Ishikawa (cell line): Measurements from ENCODE around the gene TASP1.

Source experiments
- CEBPB ChIP-seq: IDR thresholded peaks from 2 replicates; pipeline ENCODE4 v1.6.1; 2012
- CREB1 ChIP-seq: IDR thresholded peaks from 2 replicates; pipeline ENCODE4 v1.6.1; 2012; ENCODE audit warnings: low read depth
- EGR1 ChIP-seq: IDR thresholded peaks from 2 replicates; pipeline ENCODE4 v1.6.1; 2012
- EP300 ChIP-seq: IDR thresholded peaks from 2 replicates; pipeline ENCODE4 v1.6.1; 2012; ENCODE audit warnings: borderline replicate concordance
- FOXM1 ChIP-seq: IDR thresholded peaks from 2 replicates; pipeline ENCODE4 v1.6.1; 2012; ENCODE audit warnings: low read depth, borderline replicate concordance
- MAX ChIP-seq: IDR thresholded peaks from 2 replicates; pipeline ENCODE4 v1.6.1; 2012
- NFIC ChIP-seq: IDR thresholded peaks from 2 replicates; pipeline ENCODE4 v1.6.1; 2012
- RAD21 ChIP-seq: IDR thresholded peaks from 2 replicates; pipeline ENCODE4 v1.6.1; 2012; ENCODE audit warnings: low read depth
- REST ChIP-seq: IDR thresholded peaks from 2 replicates; pipeline ENCODE4 v1.6.1; 2012; ENCODE audit warnings: low read depth, mild to moderate bottlenecking
- TAF1 ChIP-seq: IDR thresholded peaks from 2 replicates; pipeline ENCODE4 v1.6.1; 2012; ENCODE audit warnings: low read depth, mild to moderate bottlenecking
- TCF12 ChIP-seq: IDR thresholded peaks from 2 replicates; pipeline ENCODE4 v1.6.1; 2012; ENCODE audit warnings: low read depth
- TEAD4 ChIP-seq: IDR thresholded peaks from 2 replicates; pipeline ENCODE4 v1.6.1; 2012
- USF1 ChIP-seq: IDR thresholded peaks from 2 replicates; pipeline ENCODE4 v1.6.1; 2012
- YY1 ChIP-seq: IDR thresholded peaks from 2 replicates; pipeline ENCODE4 v1.6.1; 2012; ENCODE audit warnings: low read depth
- ZBTB7A ChIP-seq: IDR thresholded peaks from 2 replicates; pipeline ENCODE4 v1.6.1; 2012; ENCODE audit warnings: low read depth

The TASP1 gene

GRCh38 chr20:13389115-13389514, 249.6 kb downstream of the TASP1 start:
- no peak for TF ChIP-seq TEAD4
- no peak for TF ChIP-seq EGR1
- TF ChIP-seq CEBPB: no peak
- no peak for TF ChIP-seq TCF12
- no peak for TF ChIP-seq EP300
- no peak for TF ChIP-seq MAX

DNA sequence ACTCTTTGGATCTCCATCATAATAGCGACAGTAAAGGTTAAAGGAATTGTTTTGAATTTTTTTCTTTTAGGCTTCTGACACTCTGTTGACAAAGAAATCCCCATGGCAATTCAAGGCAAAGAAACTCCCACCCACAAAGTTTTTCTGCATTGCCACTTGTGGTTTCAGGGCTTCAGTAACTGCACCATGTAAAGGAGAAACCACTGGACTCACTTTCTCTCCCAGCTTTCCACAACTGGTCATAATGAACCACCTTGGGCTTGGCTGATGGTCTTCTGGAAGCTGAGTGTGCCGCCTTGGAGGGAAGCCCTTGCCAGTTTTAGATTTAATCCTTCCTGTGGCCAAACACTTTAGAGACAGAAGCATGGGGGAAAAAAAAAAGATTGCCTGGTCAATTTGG, 254.6 kb downstream of the TASP1 start:
- TF ChIP-seq REST (no peak), EGR1 (no peak), TEAD4 (no peak), EP300 (no peak), YY1 (no peak)

DNA sequence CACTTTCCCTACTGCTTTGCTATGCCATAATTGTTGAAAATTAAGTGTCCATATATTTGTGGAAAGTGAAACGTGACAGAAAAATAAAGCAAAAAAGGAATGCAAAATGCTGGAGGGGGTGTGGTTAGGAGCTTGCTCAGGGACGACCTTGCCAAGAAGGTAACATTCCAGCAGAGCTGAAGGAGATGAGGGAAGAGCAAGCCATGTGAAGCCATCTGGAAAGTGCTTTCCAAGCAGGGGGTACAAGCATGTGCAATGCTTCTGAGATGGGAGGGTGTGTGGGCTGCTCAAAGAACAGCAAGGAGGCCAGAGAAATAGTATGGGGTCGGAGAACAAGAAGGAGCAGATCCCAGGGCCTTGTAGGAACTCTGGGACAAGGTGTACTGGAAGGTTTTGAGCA, 255.9 kb downstream of the TASP1 start:
- TF ChIP-seq TAF1 (no peak), REST (no peak), MAX (no peak), TCF12 (no peak), EP300 (no peak), NFIC (no peak), ZBTB7A (no peak)

- TF ChIP-seq EP300 (no peak), TAF1 (no peak), MAX (no peak), TEAD4 (no peak), ZBTB7A (no peak), CREB1 (no peak), NFIC (no peak), YY1 (no peak), CEBPB (no peak), FOXM1 (no peak), TCF12 (no peak), RAD21 (no peak), REST (no peak), EGR1 (no peak), USF1 (no peak)
These were observed 265.3 kb downstream of the TASP1 start for GRCh38 chr20:13373400-13373799.

DNA sequence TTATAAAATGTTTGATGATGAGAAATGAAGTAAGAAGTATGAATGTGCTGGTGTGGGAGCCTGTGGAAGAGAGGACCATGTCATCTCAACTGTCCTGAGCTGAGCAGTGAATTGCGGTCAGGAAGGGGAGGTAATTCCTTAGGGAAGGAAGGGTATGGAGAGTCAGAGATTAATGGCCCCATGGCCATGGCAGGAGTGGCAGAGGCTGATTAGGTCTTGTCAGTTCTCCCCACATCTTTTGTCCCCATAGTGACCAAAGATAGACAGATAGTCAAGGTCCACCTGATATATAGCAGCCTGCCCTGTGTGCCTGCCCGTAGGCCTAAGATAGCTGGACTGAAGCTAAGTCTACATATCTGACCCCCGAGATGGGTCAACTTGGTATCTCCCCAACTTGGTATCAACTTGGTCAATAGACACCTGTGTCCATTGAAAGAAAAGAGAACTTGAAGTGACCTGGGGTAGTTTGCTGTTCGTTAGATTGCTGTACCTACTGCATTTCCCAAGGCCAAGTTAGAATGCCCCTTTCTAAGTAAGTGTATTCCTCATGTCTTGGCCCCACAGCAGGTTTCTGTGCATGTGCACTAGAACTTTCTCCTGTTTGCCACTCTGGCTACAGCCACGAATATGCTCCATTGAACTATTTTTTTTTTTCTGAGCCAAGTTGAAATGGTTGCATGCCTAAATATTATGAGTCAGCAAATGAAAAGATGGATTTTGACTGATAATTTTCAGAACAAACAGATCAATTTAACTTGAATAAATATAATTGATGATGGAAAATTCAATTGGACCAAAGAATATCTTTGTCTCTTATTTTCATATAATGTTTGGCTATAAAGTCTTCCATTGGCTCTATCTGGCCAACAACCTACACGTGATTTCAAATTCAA, 274.2 kb downstream of the TASP1 start:
- TF ChIP-seq NFIC (no peak), TAF1 (no peak), RAD21 (no peak), USF1 (no peak), FOXM1 (no peak), TCF12 (no peak), REST (no peak), CREB1 (no peak), ZBTB7A (no peak), EGR1 (no peak), CEBPB (no peak), MAX (no peak), YY1 (no peak), EP300 (no peak), TEAD4 (no peak)
